ENCODE data around the gene FOXO6.

Gene FOXO6

DNA sequence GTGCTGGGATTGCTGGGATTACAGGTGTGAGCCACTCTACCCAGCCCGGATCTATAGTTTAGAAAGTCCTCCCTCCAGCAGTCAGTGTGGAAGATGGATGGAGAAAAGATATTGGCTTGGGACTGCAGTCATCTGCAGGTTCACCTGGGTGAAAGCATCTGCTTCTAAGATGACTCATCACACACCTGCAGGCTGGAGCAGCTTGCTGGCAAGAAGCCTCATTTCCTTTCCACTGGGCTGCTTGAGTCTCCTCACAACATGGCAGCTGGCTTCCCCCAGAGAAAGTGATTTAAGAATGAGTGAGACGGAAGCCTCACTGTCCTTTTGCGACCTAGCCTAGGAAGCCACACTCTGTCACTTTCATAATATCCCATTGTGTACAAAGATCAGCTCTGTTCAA, 50.0 kb downstream of the FOXO6 start:
- DNase-seq, result peak; percentile 95

DNA sequence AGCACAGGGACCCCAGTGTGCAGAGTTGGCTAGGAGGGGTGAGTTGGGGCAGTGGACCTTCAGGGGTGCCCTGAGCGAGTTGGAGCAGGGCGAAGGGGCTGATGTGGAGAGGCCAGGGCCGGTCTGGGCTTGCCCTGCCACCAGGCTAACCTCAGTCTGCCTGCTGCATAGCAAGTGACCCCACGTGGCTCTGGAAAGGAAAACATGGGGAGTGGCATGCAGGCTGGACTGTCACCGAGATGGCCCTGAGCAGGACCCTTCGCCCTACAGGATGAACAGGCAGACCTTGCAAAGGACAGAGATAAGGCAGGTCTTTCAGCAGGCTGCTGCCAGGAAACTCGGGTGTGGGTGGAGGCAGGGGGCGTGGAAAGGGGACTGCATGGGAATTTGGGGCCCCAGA, 51.5 kb downstream of the FOXO6 start:
- no peak for DNase-seq

DNA sequence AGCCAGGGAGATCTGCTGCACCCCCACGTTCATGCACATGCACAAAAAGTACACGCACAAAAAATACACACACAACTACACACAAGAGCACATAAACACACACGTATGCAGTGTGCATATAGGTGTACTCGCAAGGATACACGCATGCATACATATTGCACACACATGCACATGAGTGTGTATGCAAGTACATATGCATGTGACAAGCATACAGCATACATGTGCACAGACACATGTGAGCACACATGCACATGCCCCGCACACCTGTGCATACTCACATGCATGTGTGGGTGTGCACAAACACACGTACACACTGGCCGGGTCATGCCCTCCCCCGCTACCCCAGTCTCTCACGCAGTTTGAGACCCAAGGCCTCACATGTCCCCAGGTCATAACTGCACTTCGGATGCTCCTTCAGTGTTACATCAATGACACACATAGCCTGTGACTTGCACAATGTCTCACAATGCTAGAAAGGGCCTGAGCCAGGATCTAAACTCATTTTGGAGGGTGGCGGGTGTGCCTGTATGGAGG, 52.6 kb downstream of the FOXO6 start:
- no peak for DNase-seq

GRCh38 chr1:41414296-41414695, 53.1 kb downstream of the FOXO6 start:
- no peak for DNase-seq

DNA sequence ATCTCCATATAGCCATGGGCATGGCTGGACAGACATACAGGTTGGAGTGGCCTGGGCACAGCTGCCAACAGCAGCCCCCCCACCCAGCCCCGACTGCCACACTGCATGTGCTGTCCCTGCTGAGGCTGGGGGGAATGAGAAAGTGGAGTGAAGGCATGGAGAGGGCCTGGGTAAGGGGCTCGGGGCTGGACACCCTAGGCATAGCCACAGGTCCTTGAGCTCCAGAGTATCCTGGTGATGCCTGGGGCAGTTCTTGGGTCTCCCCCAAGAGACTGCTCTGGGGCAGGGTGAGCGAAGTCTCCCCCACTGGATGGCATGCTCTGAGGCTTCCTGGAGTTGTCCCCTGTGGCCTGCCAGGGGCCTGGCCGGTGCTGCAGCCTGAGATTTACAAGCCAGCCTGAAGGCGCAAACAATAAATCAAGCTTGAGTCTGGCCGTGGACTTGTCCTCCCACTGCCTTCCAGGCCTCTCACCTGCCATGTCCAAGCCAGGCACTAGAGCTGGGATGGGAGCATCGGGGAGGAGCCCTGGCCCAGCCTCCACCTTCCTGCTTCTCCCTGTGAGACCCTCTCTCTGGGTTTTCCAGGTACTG, 53.6 kb downstream of the FOXO6 start:
- DNase-seq, result no peak

DNA sequence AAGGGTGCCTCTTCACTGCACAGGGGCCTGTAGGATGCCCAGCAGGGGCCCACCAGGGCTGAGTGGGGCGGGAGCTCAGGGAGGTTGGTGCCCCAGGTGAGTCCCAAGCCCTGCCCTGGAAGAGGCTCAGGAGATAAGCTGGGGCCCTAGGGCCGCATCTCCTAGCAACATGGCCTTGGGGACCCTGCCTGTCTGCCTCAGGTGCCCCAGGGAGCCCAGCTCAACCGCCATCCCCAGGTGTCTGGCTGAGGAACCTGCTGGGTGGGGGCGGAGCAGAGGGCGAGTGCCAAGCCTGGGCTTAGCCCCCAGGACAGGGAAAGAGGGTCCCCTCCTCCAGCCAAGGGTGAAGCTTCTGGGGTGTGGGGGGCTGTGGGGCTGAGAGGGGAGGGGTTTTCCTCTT, 54.8 kb downstream of the FOXO6 start:
- DNase-seq, result no peak

- peak; percentile 73 for DNase-seq
Measured at GRCh38 chr1:41416552-41417334, 55.5 kb downstream of the FOXO6 start.

DNA sequence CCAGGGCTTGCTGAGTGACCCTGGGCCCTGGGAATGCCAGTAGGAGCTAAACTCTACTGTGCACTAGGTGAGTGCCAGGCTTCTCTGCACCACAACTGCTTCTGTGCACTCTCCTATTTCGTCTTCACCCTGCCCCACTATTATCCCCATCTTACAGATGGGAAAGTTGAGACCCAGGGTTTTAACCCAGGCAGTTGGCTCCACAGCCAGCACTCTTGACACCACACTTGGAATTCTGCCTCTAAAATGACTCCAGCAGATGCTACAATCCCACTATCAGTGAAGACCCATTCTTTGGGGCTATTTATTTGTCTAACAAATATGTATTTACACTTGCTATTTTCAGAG, 56.1 kb downstream of the FOXO6 start:
- DNase-seq, result no peak

DNA sequence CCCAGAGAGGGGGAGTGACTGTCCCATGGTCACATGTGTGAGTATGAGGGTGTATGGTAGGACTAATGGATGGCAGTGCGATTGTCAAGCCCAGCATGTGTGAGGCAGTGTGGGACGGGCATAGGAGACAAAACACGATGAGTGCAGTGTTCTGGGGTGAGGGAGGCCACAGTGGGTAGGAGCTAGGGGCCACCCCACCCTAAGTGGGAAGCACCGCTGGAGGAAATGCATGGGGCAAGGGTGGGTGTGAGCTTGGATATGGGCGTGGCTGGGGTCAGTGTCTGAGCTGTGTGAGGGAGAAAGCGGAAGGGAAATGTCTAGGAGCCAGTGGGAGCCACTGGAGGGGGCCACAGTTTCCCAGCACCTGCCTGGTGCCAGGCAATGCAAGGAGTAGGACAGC, 56.5 kb downstream of the FOXO6 start:
- DNase-seq, result no peak

DNA sequence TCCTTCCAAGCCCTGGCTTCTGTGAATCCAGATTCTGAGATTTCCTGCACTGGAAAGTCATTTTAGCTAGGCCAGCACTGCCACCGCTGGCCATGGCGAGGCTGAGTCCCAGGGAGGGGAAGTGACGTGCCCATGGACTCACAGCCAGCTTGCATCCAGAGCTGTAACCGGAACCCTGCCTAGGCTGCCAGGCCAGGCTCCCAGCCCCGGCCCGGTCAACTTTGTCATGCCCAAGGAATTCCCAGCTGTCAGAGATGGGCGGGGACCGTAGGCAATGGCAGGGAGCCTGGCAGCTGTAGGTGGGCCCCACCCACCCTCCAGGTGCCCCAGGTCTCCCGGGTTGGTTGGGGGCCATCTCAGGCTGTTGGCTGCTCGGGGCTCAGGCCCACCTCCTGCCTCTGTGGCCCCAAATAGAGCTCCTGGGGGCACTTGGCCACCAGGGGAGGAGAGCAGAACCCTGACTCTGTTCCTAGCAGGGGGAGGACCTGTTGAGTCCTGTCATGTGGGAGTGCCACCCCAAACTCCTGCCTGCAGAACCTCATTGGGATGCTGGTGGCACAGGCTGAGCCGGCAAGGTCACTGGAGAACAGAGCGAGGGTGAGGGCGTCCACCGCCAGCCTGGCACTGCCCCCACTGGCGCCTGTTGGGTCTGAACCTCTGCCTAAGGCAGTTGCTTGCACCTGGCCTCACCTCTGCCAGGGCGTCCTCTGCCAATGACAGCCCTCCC, 57.8 kb downstream of the FOXO6 start:
- DNase-seq, result peak; percentile 71

DNA sequence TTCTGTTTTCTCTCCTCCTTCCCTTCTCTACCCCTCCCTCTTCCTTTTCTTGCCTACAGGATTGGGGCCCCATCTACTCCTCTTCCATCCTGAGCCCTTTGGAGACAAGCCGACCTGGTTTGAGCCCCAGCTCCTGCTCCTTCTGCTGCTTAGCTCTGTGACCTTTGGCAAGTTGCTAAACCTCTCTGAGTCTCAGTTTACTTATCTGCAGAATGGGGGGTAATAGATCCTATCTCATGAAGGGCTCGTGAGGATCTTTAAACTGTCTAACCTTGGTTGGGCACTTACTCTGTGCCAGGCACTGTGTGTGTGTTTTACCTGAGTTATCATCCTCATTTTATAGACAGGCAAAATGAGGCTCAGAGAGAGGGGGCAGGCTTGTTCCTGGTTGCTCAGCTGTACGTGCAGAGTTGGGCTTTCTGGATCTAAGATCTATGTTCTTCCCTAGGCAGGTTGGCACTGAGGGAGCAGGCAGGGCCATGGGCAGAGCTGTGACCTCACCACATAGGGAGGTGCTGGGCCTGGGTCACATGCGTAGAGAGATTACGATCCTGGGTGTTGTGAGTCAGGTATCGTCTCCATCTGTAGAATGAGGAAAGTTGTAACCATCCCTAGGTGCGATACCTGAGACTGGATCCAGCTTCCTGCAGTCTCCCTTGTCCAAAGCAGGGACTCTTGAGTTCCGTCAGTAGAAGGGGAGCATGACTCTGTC, 58.5 kb downstream of the FOXO6 start:
- DNase-seq, result no peak

DNA sequence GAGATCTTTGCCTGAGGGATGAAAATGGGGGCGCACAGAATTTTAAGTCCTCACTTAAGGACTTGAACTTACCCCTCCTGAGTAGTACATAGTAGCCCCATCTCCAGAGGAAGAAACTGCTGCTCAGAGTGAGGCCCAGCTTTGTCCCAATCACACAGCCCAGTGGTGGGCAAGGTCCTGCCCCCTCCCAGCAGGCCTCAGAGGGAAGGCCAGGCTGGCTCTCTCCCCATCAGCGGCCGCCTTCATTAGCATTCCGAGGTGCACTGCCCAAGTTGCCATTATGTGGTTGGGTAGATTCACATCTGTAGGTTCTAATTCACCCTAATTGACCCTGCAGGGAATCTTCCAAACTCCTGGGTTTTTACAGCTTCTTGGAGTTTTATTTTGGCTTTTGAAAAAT, 59.1 kb downstream of the FOXO6 start:
- no peak for DNase-seq

GRCh38 chr1:41420860-41421259, 59.6 kb downstream of the FOXO6 start:
- no peak for DNase-seq

- no peak for DNase-seq
Measured at GRCh38 chr1:41422306-41422705, 61.1 kb downstream of the FOXO6 start.

DNA sequence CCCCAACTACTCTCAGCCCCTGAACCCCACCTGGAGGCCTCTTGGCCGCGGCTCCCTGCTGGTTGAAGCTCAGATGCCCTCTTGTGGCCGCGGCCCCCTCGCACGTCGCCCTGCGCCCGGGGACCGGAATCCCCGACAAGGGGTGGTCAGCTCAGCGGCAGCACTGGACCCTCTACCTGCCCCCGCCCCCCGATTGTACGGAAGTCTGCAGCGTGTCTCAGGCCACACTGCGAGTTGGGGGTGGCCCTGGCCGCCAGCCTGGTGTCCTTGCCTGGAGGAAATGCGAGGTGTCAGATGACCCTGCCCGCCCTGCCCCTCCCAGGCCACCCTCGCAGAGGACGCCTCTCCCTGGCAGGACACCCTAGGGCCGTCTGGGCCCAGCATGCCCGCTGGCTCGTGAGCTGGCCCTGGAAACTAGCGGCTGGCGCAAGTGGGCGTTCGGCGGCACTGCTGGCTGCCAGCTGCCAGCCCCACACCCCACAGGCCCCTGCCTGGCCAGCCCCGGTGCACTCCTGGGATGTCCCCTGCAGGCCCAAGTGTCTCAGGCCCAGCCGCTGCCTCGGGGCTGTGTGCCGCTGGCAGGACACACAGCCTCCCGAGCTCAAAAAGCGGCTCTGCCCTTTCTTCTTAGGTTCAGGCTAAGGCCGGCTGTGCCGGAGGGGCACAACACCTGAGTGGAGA, 62.4 kb downstream of the FOXO6 start:
- DNase-seq, result peak; percentile 68

DNA sequence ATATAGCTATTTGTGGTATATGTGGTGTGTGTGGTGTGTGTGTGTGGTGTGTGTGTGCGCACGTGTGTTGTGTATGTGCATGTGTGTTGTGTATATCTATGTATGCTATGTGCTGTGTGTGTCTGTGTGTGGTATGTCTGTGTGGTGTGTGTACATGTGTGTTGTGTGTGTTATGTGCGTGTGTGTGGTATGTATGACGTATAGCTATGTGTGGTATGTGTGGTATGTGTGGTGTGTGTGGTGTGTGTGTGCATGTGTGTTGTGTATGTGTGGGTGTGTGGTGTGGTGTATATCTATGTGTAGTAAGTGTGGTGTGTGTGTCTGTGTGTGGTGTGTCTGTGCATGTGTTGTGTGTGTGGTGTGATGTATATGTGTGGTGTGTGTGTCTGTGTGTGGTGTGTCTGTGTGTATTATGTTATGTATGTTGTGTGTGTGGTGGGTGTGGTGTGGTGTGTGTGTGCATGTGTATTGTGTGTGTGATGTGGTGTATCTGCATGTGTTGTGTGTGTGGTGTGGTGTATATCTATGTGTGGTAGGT, 63.4 kb downstream of the FOXO6 start:
- DNase-seq, result no peak

- no peak for DNase-seq
Measured at GRCh38 chr1:41425369-41425768, 64.1 kb downstream of the FOXO6 start.

- no peak for DNase-seq
Measured at GRCh38 chr1:41426201-41426890, 65.1 kb downstream of the FOXO6 start.

DNA sequence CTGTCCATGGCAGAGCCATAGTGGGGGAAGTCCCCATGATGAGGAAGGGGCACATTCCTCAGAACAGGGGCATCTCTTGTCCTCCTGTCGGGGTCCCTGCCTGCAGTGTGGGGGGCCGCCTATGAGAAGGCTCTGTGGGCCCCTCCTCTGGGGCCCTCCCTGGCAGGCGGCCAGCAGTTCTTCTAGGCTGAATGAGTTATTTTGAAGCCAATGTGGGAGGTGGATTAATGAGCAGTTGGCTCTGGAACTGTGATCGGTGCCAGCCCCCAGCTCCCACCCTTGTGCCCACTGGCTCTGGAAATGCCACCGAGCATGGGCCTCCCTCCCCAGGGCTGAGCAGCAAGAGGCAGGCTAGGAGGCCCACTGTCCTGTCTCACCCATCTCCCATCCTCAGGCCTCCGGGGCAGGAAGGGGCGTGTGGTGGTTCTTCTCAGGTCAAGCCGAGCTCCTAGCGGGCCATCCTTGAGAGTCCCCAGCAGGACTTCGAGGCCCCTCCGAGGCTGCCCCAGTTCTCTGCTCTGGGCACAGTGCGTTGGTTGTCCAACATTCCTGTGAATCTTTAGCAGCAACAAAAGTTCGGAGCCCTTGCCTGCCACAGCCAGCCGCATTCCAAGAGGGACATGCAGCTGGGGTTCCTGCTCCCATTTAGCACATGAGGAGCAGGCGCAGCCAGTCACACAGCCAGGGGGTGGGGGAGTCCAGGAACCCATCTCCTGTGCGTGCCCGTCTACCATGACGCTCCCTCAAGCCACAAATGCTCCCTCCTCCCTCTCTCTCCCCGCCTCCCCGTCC, 66.1 kb downstream of the FOXO6 start:
- no peak for DNase-seq

GRCh38 chr1:41427916-41428737, 66.9 kb downstream of the FOXO6 start:
- DNase-seq, result no peak
